Measurements from ENCODE around the gene CCDC157.

DNA sequence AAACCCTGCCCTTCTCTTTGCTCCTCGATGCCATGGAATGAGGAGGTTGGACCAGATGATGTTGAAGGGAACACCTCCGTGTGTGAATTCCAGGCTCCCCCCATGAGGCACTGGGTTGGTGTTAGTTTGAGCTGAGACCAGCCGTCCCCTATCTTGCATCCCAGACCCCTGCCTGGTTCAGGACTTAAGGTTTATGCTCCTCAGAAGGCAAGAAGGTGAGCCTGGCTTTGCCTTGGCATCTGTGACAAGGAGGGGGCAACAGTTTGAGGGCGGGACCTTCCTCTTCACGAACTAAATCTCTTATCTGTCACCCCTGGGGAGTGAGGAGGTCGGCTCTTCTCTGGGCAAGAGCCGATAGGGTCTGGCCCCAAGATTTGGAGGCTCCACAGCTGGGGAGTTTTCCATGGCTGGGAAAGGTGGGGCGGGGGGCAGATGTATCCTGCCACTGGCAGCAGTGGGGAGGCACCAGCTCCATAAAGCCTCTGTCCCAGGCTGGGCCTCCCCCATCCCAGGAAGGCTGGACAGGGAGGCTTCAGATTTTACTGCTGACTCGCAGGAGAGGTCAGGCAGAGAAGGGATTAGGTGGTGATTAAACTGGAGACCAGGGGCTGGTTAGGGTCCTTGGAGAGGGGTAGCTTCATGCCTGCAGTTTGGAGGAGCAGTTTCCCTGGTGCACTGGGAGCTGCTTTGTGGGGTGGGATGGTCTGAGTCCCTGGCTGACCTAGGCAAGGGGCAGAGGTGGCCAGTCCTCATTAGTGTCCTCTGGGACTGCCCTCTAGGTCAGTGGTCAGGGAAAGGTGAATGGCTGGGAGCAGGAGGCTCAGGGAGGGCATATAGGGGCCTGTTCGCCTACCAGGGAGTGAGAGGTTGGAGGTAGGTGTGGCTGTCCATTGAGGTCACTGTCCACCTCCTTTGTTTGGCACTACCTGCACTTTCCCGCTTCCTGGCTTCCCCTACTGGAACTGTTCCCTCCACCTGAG lies 41.1 kb downstream of the CCDC157 start:
- TF ChIP-seq, protein P1, sequence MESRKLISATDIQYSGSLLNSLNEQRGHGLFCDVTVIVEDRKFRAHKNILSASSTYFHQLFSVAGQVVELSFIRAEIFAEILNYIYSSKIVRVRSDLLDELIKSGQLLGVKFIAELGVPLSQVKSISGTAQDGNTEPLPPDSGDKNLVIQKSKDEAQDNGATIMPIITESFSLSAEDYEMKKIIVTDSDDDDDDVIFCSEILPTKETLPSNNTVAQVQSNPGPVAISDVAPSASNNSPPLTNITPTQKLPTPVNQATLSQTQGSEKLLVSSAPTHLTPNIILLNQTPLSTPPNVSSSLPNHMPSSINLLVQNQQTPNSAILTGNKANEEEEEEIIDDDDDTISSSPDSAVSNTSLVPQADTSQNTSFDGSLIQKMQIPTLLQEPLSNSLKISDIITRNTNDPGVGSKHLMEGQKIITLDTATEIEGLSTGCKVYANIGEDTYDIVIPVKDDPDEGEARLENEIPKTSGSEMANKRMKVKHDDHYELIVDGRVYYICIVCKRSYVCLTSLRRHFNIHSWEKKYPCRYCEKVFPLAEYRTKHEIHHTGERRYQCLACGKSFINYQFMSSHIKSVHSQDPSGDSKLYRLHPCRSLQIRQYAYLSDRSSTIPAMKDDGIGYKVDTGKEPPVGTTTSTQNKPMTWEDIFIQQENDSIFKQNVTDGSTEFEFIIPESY (IDR thresholded peaks at IDR 0.05; ENCODE audit: borderline replicate concordance, low read depth): no peak
- TF ChIP-seq, protein P2, sequence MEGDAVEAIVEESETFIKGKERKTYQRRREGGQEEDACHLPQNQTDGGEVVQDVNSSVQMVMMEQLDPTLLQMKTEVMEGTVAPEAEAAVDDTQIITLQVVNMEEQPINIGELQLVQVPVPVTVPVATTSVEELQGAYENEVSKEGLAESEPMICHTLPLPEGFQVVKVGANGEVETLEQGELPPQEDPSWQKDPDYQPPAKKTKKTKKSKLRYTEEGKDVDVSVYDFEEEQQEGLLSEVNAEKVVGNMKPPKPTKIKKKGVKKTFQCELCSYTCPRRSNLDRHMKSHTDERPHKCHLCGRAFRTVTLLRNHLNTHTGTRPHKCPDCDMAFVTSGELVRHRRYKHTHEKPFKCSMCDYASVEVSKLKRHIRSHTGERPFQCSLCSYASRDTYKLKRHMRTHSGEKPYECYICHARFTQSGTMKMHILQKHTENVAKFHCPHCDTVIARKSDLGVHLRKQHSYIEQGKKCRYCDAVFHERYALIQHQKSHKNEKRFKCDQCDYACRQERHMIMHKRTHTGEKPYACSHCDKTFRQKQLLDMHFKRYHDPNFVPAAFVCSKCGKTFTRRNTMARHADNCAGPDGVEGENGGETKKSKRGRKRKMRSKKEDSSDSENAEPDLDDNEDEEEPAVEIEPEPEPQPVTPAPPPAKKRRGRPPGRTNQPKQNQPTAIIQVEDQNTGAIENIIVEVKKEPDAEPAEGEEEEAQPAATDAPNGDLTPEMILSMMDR (IDR thresholded peaks at IDR 0.05): no peak
- no peak for TF ChIP-seq NFIC (IDR thresholded peaks at IDR 0.05; ENCODE audit: borderline replicate concordance)
- TF ChIP-seq RFX5 (IDR thresholded peaks at IDR 0.05; ENCODE audit: low read length): no peak
- no peak for TF ChIP-seq RAD21 (IDR thresholded peaks at IDR 0.05; ENCODE audit: low read length)
- no peak for TF ChIP-seq SIN3A (IDR thresholded peaks at IDR 0.05; ENCODE audit: borderline replicate concordance, low read depth, low read length)
